GM18507 (cell line): ENCODE data around the gene YTHDF2.
A peak's percentile ranks its signal among the peaks of the same experiment; 100 is the strongest.
"Not testable (repeated sequence)": the region's sequence is repeated elsewhere in the genome, so short reads cannot be mapped to it uniquely, and the experiment has no call there.

Experiments used
- DNase-seq: peaks from one replicate; pipeline ENCODE4 v3.0.0; 2011; ENCODE audit warnings: low read depth; ENCODE audit not compliant: insufficient read length; ENCODE audit errors: extremely low spot score
- FAIRE-seq: peaks from 2 replicates; lab custom pipeline; 2011; peaks lifted over from hg19 to GRCh38; lab: Jason Lieb, UNC

Gene YTHDF2

GRCh38 chr1:28756846-28757245 is 20.1 kb downstream of the YTHDF2 start:
- FAIRE-seq (no peak), DNase-seq (no peak)

GRCh38 chr1:28758420-28758819 is 21.7 kb downstream of the YTHDF2 start:
- DNase-seq (no peak), FAIRE-seq (no peak)

GRCh38 chr1:28759257-28759656 is 22.5 kb downstream of the YTHDF2 start:
- FAIRE-seq (no peak), DNase-seq (no peak)

- DNase-seq = no peak
- FAIRE-seq = no peak
Observed at GRCh38 chr1:28761189-28761588, 24.4 kb downstream of the YTHDF2 start.

- FAIRE-seq (no peak), DNase-seq (no peak)
Observed at GRCh38 chr1:28766532-28767183, 29.9 kb downstream of the YTHDF2 start.

- DNase-seq = no peak
Observed at GRCh38 chr1:28770601-28771165, 33.9 kb downstream of the YTHDF2 start.

GRCh38 chr1:28771921-28772320 is 35.2 kb downstream of the YTHDF2 start:
- FAIRE-seq = not testable (repeated sequence)

More at GRCh38 chr1:28770601-28771165, 33.9 kb downstream of the YTHDF2 start:
- FAIRE-seq = no peak

GRCh38 chr1:28773105-28773504 is 36.4 kb downstream of the YTHDF2 start:
- DNase-seq (no peak), FAIRE-seq (no peak)

More at GRCh38 chr1:28771921-28772320, 35.2 kb downstream of the YTHDF2 start:
- DNase-seq = not testable (repeated sequence)

- FAIRE-seq (peak; percentile 73), DNase-seq (peak; percentile 48)
Observed at GRCh38 chr1:28775121-28775942, 38.6 kb downstream of the YTHDF2 start.

GRCh38 chr1:28776341-28776740 is 39.6 kb downstream of the YTHDF2 start:
- DNase-seq = no peak
- FAIRE-seq = no peak

- DNase-seq = no peak
- no peak for FAIRE-seq
Observed at GRCh38 chr1:28778021-28778420, 41.3 kb downstream of the YTHDF2 start.

GRCh38 chr1:28779751-28780408 is 43.1 kb downstream of the YTHDF2 start:
- FAIRE-seq (no peak), DNase-seq (no peak)

GRCh38 chr1:28781305-28781704 is 44.6 kb downstream of the YTHDF2 start:
- FAIRE-seq = no peak
- no peak for DNase-seq

GRCh38 chr1:28782011-28782410 is 45.3 kb downstream of the YTHDF2 start:
- DNase-seq (no peak), FAIRE-seq (no peak)

GRCh38 chr1:28783363-28783762 is 46.6 kb downstream of the YTHDF2 start:
- FAIRE-seq = no peak
- no peak for DNase-seq

GRCh38 chr1:28789412-28789811 is 52.7 kb downstream of the YTHDF2 start:
- DNase-seq (no peak), FAIRE-seq (no peak)

GRCh38 chr1:28789816-28790215 is 53.1 kb downstream of the YTHDF2 start:
- DNase-seq = no peak

GRCh38 chr1:28790377-28791035 is 53.8 kb downstream of the YTHDF2 start:
- FAIRE-seq = no peak
- DNase-seq = no peak

More at GRCh38 chr1:28789816-28790215, 53.1 kb downstream of the YTHDF2 start:
- FAIRE-seq = no peak

- DNase-seq, FAIRE-seq: not testable (repeated sequence)
Observed at GRCh38 chr1:28791929-28792328, 55.2 kb downstream of the YTHDF2 start.
